Astrocyte of the hippocampus (primary cell): ENCODE measurements around the gene GAN.

ENCODE experiments used
- DNase-seq: peaks from one replicate; pipeline ENCODE4 v3.0.0; 2011; ENCODE audit warnings: low read depth, low spot score

GAN gene, protein sequence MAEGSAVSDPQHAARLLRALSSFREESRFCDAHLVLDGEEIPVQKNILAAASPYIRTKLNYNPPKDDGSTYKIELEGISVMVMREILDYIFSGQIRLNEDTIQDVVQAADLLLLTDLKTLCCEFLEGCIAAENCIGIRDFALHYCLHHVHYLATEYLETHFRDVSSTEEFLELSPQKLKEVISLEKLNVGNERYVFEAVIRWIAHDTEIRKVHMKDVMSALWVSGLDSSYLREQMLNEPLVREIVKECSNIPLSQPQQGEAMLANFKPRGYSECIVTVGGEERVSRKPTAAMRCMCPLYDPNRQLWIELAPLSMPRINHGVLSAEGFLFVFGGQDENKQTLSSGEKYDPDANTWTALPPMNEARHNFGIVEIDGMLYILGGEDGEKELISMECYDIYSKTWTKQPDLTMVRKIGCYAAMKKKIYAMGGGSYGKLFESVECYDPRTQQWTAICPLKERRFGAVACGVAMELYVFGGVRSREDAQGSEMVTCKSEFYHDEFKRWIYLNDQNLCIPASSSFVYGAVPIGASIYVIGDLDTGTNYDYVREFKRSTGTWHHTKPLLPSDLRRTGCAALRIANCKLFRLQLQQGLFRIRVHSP

GRCh38 chr16:81314603-81315270 is at the start of gene GAN:
GAN (plus strand) TSS chr16:81314962; CDS start chr16:81315114, 152 bp downstream.
- peak; percentile 99 for DNase-seq

DNA sequence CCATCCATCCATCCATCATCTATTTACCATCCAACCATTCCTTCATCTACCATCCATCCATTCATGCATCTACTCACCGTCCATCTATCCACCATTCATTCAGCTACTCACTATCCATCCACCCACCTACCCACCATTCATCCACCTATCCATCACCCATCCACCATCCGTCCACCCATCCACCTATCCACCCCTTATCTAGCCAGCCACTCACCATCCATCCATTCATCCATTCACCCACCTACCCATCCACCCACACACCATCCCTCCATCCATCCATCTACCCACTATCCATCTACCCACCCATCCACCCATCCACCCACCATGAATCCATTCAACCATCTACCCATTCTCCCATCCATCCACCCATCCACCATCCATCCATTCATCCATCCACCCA is 49.7 kb upstream of the GAN start:
- no peak for DNase-seq

DNA sequence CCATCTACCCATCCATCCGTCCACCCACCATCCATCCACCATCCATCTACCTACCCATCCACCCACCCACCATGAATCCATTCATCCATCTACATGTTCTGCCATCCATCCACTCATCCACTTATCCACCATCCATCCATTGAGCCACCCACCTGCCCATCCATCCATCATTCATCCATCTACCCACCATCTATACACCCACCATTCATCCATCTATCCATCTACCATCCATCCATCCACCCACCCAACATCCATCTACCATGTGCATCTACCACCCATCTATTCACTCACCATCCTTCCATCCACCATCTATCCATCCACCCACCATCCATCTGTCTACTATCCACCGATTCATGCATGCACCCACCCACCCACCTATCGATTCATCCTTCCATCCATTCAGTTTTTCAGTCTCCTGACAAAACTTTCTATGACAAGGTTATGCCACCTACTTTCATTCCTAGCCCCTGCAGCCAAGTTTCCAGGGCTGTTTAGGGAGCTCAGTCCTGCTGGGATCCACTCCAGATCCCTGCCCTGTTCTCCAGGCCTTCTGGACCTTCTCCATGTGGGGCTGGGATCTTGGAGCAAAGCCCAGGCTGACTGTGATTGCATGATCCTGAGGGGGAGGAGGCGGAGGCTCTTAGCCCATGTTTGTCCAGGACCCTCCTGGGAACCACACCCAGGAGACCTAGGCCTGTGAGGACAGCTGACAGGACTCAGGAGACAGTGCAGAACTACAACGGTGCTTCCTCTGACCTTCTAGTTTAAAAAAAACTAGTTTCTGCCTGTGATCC is 48.9 kb upstream of the GAN start:
- DNase-seq: peak; percentile 72

- no peak for DNase-seq
Measured at GRCh38 chr16:81266680-81267095, 48.1 kb upstream of the GAN start.

DNA sequence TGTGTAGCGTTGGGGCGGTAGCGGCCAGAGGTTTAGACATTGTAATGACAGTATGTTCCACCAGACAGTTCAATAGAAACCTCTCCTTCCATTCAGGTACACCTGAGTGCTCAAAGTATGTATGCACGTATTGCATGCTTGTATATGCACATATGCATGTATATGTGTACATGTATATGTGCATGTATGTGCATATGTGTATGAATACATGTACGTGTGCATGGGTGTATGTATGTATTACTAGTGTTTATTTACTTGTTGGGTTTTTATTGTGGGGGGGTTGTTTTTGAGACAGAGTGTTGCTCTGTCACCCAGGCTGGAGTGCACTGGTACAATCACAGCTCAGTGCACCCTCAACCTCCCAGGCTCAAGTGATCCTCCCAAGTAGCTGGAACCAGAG is 46.3 kb upstream of the GAN start:
- no peak for DNase-seq

- DNase-seq: peak; percentile 57
Measured at GRCh38 chr16:81273223-81273950, 41.4 kb upstream of the GAN start.

DNA sequence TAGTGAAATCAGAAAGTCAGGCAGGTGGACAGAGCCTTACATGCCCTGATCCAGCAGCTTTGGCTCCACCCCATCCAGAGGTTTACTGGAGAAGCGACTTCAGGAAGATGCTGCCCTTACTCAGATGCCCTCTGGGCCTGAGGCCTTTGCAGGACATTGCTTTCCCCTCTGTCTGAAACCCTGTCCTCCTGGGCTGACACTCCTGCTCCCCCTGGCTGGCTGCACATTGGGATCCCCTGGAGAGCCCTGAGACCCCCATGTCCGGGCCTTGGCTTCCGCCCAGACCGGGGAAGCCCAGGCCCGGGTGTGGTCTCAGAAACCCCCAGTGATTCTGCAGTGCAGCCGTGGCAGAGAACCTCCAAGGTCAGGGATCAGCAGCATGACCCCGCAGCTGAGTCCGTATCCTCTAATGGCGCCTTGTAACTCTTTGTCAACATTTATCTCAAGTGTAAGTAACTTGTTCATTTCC is 39.7 kb upstream of the GAN start:
- no peak for DNase-seq

- DNase-seq: no peak
Measured at GRCh38 chr16:81275795-81276194, 39.0 kb upstream of the GAN start.

DNA sequence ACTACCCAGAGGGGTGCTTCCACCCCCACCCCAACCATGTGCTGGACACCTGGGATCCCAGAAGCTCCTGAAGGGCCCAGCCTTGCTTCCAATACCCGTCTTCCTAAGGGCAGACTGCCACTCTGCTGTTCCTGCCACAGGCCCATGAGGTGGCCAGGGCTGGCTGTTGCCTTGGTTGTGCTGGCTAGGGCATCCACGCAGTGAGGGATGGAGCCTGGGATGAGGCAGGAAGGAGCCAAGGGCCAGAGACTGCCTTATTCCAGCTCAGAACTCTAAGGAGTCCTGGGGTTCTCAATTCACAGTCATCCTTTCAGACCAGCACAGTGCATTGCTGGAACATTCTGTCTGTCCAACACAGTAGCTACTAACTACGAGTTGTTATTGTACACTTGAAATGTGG is 38.4 kb upstream of the GAN start:
- no peak for DNase-seq

- DNase-seq: no peak
Measured at GRCh38 chr16:81277541-81278080, 37.2 kb upstream of the GAN start.

DNA sequence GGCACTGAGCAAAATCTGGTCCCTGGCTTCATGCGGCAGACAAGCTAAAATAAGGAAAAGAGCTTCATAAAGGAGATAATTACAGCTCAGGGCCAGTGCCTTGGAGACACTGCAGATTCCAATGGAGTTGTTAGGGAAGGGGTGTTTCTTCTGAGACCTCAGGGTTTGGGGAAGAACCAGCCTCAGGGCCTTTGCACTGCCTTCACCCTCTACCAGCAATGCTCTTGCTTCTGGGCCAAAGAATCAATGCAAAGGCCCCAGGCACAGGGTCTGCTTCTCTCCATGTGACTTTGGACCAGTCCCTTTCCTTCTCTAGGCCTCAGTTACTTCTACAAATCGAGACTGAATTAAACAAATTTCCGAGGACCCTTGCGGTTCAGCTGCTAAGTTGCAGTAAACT is 36.2 kb upstream of the GAN start:
- DNase-seq: no peak

DNA sequence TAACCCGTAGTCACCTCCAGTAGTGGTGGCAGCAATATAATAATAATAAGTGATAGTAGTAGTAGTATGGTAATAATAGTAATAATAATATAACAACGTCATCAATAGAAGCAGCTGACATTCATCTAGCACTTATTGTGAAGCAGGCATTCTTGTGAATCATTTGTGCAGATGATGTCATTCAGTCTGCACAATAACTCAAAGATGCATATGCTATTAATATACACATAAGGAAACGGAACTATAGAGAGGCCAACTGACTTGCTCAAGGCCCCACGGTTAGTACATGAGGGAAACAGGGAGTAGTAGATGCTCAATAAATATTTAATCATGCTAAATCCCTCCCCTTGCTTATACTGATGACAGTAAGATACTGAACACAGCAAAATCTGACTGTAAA is 35.4 kb upstream of the GAN start:
- DNase-seq: no peak

DNA sequence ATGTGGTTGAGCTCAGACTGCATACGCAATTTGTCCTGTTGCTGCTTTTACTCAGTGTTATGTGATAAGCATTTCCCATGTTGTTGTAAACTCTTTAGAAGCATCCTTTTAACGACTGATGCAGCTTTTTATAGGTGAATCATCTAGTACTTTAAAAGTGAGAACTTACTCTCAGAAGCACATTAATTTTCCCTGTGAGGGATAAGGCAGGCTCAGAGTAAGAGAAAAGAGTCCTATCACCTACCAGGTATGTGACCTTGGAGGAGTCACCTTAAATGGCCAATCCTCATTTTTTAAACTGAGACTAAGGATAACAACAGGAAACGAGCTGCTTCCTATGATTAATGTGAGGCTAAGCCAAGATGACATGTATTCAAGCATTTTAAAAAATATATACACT is 34.4 kb upstream of the GAN start:
- no peak for DNase-seq

DNA sequence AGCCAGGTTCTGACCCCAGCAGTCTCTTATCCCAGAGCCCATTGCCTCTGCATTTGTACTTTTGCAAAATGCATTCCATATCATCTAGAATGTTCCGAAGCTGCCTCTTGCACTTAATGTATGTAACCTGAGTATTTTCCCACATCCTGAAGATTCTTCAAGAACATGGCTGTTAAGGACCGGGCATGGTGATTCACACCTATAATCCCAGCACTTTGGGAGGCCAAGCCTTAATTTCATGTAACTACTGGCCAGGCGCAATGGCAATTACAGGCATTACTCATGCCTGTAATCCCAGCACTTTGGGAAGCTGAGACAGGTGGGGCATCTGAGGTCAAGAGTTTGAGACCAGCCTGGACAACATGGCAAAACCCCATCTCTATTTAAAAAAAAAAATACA is 31.7 kb upstream of the GAN start:
- DNase-seq: no peak

GRCh38 chr16:81284995-81285600 is 29.7 kb upstream of the GAN start:
- DNase-seq: no peak

GRCh38 chr16:81286190-81286589 is 28.6 kb upstream of the GAN start:
- DNase-seq: no peak

- DNase-seq: no peak
Measured at GRCh38 chr16:81291117-81291516, 23.6 kb upstream of the GAN start.

DNA sequence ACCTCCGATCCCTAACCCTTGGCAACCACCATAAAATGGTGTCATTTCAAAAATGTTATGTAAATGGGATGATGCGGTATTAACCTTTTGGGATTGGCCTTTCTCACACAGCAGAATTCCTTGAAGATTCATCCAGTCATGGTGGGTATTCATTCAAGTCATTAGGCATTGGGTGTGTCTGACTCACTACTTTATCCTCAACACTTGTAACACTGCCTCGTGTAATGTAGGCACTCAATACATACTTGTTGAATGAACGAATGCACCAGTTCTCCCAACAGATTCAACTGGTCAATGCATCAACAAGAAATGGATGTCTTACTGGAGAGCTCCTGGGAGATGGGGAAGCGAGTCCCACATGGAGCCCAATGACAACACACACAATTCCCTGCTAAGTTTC is 21.8 kb upstream of the GAN start:
- DNase-seq: no peak

DNA sequence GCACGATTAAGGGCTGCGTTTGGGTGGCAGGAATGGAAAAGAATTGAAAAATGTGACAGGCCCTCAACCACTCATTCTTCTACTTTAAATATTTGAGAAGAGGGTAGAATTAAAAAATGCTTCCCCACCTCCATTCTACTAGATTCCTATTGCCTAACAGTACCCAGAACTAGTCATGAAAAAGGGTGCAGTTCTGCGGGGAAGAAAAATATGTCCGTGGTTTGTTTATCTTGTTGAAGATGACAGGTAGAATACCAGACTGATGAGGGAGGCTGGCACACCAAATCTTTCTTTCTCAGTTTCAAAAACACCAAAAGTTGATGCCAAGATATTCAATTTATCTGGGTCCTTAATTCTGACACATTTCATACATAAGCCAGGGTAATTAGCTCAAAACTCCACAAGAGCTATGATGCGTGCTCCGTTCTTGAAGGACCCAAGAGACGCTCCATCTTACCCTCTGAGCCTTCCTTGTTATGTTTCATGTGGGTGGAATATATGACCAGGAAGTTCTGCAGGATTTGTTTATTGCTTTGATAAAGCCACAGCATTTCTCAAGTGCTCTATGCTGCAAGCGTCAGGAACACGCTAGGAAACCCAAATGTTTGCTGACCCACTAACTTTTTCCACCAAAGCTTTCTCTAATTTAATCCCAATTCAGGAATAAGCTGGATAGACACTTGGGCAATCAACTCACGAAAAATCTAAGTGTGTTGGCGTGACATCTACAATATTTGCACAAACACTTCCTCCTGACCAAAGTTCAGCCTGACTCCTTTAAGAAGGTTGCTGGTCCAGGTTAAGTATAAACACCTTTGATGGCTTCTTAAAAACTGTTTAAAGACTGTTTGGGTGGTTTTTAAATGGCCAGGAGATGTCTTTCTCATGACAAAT is 20.6 kb upstream of the GAN start:
- DNase-seq: peak; percentile 61

GRCh38 chr16:81296631-81297030 is 18.1 kb upstream of the GAN start:
- DNase-seq: no peak
